Measurements from ENCODE around the gene CIBAR2.
A peak's percentile ranks its signal among the peaks of the same experiment; 100 is the strongest.

CIBAR2 gene

DNA sequence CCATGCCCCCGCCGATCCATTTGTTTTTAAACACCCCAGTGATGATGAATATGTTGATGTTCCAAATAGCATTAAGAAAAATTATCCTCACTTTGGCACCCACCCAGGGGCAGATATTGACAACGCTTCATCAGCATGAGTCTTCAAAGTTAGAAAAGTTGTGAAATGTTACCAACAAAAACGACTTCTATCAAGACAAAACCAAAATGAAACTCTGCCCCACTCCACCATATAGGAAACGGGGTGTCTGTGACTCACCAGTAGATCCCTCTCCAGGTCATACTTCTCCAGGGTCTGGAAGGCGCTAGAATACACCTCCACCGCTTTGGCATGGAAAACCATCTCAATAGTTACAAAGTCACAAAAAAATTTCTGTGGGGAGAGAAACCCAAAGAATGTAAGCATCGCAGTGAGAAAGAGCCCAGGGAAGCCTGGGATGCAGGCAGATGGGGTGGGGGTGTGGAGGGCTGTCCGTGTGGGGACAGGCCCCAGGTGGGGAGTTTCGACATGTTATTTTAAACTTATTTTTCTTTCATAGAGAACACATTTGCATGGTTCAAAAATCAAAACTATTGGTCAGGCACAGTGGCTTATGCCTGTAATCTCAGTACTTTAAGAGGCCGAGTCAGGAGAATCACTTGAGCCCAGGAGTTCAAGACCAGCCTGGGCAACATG is 10.2 kb downstream of the CIBAR2 start:
- no peak for DNase-seq

DNA sequence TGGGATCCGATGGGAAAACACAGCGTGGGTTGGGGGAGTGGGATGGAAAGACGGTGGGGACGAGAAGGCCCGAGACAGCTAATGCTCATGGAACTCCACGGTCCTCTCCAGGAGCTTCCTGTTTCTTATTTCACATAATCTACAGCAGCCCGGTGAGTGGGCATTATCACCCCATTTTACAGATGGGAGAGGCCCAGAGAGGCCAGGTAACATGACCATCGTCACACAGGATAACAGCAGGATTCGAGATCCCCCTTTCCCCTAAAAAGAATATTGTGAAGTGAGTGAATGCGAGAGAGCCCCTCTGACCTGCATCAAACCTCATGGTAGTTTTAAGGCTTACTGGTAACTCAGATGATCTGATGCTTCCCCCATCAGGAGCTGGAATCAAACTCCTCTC is 12.0 kb downstream of the CIBAR2 start:
- no peak for DNase-seq

DNA sequence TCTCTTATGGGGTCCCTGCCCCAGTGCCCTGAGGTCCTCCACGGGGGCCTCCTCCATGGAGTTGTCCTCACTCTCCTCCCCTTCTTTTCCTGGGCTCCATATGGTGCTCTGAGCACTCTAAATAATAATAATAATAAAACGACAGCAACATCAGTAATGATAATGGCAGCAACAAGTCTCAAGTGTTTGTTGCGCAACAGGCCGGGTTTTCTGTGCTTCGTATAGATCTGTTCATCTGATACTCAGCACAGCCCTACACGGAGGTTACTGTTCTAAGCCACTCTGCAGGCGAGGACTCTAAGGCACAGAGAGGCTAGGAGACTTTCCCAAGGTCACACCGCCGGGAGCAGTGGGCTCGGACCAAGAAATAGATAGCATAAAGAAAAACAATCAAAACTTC is 13.7 kb downstream of the CIBAR2 start:
- no peak for DNase-seq

DNA sequence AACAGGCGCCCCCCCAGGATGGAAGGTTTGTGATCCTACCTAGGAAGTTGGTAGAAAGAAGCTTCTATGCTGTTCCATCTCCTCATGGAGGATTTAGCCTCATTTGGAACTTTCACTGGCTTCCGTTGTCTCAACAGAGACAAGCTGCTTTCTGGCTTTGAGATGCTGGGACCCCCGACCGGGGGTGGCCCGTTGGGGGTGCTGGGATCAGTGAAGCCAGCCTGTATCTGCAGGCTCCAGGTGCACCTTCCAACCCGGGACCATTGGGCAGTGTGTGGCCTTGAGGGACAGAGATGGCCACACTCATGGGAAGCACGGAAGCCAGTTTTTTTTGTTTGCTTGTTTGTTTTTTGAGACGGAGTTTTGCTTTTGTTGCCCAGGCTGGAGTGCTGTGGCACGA is 15.4 kb downstream of the CIBAR2 start:
- DNase-seq, result no peak

DNA sequence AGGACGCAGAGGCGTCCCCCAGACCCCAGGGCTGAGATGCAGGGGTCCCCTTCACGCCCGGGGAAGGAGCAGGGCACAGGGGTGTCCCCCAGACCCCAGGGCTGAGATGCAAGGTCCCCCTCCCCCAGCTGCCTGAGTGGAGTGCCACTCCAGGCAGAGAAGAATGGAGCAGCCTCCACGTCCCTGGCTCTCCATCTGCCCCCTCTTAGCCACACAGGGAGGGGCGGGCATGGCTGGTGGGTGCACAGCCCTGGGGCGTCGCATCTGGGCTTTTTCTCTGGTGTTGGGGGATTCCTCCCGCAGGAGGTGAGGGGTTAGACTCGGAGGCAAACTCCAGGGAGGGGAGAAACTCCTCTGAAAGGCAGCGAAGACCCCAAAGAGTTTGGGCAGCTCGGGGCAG is 17.5 kb downstream of the CIBAR2 start:
- DNase-seq, result no peak

DNA sequence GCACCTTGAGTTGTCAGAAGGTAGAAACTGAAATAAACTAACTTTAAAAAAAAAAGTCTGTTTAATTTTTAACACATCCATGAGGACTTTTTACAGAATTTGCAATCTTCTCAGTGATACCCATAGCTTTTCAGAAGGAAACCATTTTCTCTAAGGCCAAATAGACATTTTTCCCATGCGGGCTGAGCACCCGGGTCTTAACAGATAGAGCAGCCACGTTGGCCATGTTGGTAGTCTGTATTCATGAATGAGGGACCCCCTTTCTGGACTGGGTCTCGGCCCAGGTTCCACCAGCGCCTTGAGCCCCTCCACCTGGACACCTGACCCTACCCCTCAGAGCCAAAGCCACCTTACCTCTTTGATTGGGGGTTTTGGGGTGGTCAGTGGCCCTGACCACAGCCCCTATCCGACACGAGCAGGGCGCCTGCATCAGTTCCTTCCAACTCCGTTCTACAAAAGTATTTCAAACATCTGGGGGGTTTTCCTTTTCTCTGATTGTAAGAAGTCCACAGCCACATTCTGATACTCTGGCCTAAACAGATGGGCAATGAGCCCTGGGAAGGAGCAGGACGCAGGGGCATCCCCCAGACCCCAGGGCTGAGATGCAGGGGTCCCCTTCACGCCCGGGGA is 18.0 kb downstream of the CIBAR2 start:
- DNase-seq, result no peak

DNA sequence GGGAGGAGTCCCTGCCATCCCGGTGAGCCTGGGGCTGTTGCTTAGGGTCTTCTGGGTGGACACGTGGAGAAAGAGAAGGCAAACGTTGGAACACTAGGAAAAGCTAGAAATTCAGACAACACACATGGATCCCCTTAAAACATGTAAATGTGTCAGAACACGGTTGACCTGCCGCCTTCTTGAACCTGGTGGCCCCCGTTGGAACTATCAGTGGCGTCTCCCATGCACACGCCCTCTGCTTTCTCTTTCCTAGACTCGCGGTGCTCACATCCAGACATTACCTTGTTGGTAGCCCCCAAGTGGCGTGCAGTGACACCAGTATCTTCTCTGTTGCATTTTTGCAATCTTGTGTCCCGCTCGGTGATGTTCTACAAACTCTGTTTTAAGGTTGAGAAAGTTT is 18.6 kb downstream of the CIBAR2 start:
- DNase-seq, result no peak

DNA sequence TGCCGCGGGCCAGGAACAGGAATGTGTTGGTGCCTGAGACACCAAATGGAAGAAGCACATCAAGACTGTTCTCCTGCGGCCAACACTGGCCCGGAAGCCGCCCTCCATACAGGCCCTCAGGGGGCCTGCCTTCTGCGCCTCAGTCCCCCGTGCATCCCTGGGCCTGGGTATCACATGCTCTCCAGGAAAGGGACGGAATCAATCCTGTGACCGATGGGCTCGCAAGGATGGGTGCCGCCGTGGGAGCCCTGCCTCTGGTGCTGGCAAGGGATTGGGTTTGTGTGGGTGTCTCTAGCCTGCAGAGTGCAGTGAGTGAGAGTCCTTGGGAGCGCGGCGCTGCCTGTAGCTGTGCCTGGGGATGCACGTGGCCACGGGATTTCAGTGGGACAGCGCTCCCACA is 19.4 kb downstream of the CIBAR2 start:
- no peak for DNase-seq

DNA sequence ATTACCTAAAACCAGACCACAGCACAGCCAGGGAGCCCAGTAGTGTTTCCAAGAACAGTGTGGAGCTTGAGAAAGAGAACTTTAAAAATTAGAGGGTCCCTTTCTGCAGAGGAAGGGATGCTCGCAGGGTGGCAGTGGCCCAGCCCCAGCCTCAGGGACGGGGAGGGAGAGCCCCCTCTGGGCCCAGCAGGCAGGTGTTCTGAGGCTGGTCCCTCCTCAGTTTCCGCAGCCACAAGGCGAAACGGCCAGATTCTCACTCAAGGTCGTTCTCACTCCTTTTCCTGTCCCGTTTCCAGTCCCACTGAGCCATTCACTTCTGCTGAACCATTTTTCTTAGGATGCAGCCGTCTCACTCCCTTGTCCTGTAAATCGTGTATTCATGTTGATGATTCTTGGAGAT is 20.0 kb downstream of the CIBAR2 start:
- DNase-seq, result no peak

DNA sequence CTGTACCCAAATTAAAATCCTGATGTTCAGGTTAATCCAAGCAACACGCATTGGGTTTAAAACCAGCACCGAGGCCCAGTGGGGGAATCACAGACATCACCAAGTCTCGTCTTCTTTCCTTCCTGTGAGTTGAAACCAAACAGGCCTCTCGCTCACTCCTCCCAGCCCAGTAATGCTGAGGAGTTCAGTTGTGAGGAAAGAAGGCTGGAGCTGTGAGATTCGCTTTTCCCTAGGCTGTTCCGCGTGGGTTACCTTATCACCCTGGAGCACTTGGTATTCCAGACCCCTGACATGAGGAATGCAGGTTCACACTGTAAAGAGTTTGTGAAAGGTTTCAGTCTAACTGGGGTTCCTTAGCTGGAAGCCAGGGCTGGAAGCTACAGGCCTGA is 20.8 kb downstream of the CIBAR2 start:
- no peak for DNase-seq

DNA sequence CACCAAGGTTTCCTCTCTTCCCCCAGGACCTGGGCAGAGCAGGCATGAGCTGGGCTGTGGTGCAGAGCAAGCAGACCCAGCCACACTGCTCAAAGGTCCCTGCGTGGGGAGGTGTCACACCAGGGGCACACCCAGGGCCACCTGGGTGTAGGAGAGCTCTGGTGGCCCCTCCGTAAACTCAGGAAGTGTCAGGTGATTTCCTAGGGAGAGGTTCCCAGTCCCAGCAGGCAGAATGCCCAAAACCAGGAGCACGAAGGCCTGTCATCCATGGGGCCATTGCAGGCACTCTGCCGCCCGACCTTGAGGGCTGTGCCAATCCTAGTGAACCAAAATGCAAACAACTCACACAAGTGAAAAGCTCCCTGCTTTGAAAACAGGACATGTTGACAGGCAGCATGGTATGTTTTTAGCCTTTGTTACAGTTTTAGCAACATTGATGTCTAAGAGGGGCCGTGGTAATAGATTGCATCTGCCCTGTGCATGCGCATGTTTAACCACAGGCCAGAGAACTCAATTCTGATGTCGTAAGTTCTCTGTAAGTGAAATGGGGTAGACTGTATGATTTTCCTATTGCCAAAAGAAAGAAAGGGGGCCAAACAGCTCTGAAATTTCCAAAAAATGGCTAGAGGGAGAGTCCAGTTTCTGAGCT is 21.3 kb downstream of the CIBAR2 start:
- no peak for DNase-seq

DNA sequence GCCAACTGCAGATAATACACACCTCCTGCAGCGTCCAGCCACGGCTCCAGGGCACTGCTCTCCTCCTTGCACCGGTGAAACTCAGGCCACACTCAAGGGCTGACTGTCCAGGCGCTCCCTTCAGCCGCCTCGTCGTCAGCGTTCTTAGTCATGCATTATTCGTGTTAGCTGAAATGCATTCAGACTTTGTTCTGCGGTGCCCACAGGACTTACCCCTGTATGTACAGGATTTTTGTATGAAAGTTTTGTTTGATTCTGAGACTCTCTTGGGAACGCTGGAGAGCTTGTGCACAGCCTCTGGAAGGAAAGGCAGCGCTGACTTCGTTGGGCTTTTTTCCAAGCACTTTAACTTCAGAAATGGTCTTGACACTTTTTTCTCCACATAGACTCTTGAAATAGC is 22.1 kb downstream of the CIBAR2 start:
- DNase-seq, result no peak

DNA sequence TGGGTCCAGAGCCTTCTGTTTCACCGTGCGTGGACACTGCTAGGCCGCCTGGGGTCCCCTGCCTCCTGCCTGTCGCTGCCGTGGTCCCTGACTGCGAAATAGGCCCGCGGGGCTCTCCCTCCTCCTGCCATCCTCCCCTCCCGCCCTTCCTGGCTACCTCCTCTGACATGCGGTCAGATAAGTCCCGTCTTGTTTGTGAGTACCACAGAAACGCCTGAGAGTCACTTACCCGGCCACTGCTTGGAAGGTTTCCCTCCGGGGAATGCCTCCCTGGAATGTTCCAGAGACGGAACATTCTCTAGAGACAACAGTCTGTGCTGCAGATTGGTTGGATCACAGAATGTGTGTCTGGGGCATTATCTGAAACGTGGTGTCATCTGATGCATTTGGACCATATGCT is 22.7 kb downstream of the CIBAR2 start:
- no peak for DNase-seq

DNA sequence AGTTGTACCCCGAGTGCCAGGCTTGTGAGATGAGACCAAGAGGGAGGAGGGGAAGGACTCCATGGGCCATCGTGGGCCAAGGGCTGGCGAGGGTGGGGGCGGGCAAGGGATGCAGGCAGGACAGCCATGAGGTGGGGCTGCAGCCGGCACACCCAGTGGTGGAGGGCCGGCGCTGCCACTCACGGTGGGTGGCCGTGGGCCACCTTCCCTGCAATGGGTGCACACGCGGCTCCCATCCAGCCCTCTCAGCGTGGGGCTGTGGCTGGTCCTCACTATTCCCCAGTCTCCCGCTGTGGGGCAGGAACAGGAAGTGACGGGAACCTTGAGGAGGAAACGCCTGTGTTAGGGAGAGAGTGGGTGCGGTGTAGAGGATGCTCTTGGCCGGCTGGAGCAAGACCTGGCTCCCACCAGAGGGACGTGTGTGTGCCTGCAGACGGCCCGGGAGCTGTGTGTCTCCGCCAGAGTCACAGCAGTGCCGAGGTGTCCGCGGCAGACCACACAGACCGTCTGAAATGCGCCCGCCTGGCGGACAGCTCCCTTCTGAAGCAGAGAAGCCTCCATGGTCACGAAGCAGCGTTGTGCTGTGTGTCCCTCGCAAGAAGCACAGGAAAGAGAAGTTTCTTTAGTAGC is 23.6 kb downstream of the CIBAR2 start:
- DNase-seq, result no peak

DNA sequence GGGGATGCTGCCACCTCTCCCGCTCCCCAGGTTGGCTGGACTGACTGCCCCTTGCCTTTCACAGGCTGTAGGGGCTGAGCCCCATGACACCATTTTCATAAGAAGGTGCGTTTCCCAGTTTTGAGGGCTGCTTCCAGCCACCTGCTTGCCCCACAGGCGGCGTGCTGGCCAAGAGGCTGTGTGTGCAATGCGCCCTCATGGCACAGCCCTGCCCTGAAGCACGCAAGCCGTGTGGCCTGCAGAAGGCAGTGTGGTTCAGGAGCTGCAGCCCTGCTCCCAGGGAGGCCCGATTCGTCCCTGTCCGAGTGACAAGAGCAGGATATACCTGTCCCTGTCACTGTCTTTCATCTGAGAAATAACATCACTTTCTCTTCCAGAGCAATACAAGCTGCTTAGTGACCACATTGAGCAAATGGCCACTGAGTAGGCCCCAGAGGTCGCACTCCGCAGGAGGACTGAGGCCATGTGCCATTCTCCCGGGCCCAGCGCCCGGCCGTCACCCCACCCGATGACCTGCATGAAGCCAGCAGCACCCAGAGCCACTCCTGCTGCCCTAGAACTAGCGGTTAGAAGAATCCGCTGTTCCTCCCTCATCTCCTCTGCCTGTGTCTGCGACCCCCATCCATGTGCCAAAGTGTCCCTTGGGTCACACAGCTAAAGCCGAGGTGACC is 24.2 kb downstream of the CIBAR2 start:
- DNase-seq, result no peak

DNA sequence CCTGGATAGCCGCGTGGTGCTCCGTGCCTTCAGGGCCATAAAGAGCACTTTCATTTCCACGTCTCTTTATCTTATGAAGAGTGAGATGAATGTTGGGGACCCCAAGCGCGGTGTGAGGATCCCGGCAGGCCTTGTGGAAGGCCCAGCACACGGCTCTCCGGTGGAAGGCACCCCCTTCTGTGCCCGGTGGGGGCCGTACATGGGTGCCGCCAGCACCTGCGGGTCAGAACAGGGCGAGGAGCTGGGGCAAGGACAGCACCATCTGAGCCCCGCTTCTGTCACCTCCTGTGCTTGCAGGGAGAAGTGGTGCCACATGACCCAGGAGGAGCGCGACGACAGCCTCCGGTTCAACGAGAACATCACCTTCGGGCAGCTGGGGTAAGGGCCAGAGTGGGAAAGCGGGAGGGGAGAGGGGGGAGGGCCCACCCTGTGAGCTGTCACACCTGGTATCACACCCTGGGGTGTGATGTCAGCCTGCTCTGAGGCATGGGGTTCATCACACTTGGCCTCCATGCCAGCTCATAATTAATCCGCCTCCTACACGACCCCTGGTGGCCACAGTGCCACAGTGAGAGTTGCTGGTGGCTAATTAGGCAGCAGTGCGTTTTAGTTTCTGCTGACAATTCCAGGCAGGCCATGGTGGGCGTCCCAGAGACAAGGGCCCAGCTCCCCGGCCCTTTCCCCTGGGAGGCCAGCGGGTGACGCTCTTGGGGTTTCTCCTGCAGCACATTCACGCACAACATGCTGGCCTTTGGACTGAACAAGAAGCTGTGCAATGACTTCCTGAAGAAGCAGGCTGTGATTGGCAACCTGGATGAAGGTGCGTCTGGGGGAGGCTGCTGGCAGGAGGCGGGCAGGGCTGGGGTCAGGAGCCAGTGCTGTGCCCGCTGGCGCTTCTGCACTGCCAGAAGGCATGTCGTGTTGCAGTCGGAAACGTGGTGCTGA is 25.7 kb downstream of the CIBAR2 start:
- DNase-seq, result peak in 1 of 2 experiments; percentile 15

DNA sequence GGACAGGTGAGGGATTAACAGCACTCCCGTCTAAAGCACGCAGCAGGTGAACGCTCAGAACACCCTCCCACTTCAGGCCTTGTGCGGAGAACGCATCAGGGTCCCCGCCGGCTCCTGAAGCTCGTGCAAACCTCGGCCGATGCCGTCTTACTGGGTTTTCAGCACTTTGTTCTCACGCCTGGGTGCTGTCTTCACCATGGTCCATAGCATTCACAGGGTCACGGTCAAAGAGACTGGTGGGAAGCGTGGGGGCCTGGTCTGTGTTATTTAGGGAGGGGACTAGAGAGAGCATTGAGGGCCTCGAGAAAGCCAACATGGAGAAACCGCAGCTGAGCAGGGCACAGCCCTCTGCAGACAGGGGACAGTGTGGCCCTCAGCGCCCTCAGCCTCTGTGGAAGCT is 26.6 kb downstream of the CIBAR2 start:
- no peak for DNase-seq

DNA sequence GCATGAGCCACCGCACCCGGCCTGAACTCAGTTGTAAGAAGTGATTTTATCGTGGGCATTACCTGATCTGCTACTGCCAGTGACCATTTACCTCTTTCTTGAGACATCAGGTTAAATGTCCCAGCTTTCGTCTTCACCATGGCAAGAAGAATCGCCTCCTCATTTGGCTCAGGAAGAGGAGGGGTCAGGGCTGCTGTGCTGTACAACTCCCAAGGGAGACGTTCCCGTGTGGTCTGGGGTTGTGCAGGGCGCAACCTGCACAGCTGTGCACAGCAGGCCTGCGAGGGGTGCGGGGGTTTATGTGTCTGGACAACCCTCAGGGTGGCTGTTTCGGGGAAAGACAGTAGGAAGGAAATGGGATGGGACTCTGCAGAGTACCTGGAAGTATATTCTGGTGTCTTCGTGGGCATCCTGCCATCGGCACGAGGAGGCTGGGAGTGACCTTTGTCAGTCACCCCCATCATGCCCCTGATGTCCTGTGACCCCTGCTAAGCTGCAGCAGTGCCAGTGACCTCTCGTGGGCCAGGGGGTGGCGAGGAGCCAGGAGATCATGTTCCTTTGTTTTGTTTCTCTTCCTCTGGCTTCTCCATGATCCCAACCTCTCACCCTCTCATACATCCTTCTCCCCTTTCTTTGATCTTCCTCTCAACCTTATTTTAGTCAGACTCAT is 27.3 kb downstream of the CIBAR2 start:
- DNase-seq, result no peak

DNA sequence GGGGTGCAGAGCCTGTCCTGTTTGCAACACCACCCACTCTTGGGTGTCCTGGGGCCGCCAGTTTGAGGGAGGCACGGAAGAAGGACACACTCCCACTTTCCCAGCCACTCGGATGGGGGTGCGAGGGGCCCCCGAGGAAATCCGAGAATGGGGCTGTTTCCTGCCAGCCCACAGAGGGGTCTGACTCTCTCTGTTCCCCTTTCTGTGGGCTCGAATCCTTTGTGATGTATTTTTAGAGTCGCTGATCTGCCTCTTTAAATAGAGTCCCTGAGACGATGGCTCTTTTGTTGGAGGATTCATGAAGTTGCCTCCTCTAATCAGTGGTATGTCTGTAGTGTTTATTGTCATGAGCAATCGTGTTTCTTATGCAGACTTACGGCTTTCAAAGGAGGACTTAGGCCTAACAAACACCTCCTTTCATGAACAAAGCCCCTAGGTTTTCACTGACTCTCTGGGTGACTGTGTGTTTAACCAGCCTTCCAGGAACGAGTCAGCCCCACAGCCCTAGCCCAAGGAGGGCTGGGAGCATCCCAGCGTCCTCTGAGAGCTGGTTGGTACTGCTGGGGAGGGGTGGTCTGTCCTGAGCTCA is 29.1 kb downstream of the CIBAR2 start:
- no peak for DNase-seq

DNA sequence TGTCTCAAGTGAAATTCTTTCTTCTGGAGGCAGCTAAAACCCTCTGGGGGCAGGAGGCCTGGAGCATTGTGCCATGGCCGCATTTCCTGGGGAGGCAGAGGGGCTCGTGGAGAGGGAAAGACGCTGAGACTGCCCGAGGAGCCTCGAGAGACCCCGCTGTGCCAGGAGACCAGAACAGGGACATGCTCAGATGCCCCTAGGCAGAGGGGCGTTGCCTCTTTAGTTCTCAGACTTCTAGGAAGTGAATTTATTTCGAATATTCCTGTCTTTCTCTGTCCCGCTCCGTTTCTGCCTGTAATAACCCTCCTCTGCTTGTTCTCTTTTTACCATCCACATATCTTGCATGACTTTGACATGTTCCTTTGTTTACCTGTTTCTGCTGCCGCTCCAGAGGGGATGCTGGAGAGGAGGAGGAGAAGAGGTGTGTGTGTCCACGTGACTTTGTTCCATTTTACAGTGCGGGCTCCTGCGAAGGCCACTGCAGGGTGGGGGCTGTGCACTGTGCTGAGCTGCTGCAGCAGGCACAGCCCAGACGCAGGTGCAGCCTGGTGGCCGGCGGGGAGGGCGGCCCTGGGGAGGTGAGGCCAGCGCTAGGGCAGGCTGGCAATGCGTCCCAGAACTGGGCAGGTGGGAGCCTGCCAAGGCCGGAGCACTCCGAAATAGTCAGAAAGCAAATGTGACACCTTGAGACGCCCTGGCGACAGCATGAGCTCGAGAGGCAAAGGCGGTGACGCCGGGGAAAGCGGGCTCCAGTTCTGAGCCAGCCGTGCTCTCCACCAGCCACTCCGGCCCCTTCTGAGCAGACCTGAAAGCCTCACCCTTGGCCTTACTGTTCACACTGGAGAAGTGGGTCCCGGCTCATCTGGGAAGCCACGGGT is 29.9 kb downstream of the CIBAR2 start:
- no peak for DNase-seq
